ENCODE results near the gene AP2B1. TPM values are rescaled to one million over a fixed set of nuclear protein-coding genes. Genes with fewer than 3 reads are reported as not detected.

AP2B1 gene
- total RNA-seq, 1 experiment from 2014 or later, result 217 TPM

- no peak for DNase-seq
- TF ChIP-seq CTCF (conservative IDR thresholded peaks at IDR 0.05), result no peak
- Histone ChIP-seq H4K8ac (replicated peaks; ENCODE audit: insufficient read length, low read depth, low read length) (no peak overlapping the region), H3K4me1 (ENCODE audit: insufficient read depth, low read length) (no peaks in the 10 kb centered on the region), H3K18ac (ENCODE audit: insufficient read length, low read depth, low read length) (no peak overlapping the region), H4K5ac (ENCODE audit: insufficient read length, low read depth, low read length) (no peak overlapping the region), H3K27me3 (ENCODE audit: insufficient read depth, low read length) (no peaks in the 10 kb centered on the region), H2BK20ac (ENCODE audit: low read depth, low read length, poor library complexity, severe bottlenecking) (no peak overlapping the region), H3K23me2 (ENCODE audit: insufficient read length, low read depth, low read length, poor library complexity, severe bottlenecking) (no peaks in the 10 kb centered on the region), H2AFZ (ENCODE audit: low read length) (no peak overlapping the region), H3K9me3 (ENCODE audit: control insufficient read depth, low read depth, low read length) (no peaks in the 10 kb centered on the region), H2BK15ac (ENCODE audit: low read depth, low read length) (no peak overlapping the region), H2BK12ac (ENCODE audit: insufficient read length, low read depth, low read length) (no peak overlapping the region), H2BK120ac (ENCODE audit: low read depth, low read length, poor library complexity, severe bottlenecking) (no peak overlapping the region), H3T11ph (ENCODE audit: low read length) (no peak overlapping the region), H3K4ac (ENCODE audit: low read depth, low read length) (no peak overlapping the region), H3K14ac (ENCODE audit: insufficient read depth, low read length) (no peak overlapping the region), H3K4me2 (ENCODE audit: insufficient read depth, insufficient read length, low read length) (no peak overlapping the region), H3K79me2 (ENCODE audit: insufficient read depth, low read length) (0 out of 2 replicates have a peak, but pooled peaks cover 2% of the 10 kb centered on the region), H2AK5ac (ENCODE audit: insufficient read length, low read length) (no peak overlapping the region), H4K91ac (ENCODE audit: insufficient read length, low read depth, low read length) (no peak overlapping the region), H3K56ac (ENCODE audit: insufficient read length, low read depth, low read length) (no peak overlapping the region), H2BK5ac (ENCODE audit: insufficient read length, low read length) (no peak overlapping the region), H4K20me1 (ENCODE audit: control insufficient read depth, insufficient read depth, insufficient read length) (no peaks in the 10 kb centered on the region), H3K27ac (ENCODE audit: insufficient read length, low read depth, low read length) (no peak overlapping the region), H3K79me1 (ENCODE audit: insufficient read depth, low read depth, low read length, poor library complexity, severe bottlenecking) (no peaks in the 10 kb centered on the region), H3K9ac (ENCODE audit: extremely low read depth, insufficient read length, low read length) (no peak overlapping the region), H3K23ac (ENCODE audit: insufficient read length, low read depth, low read length) (no peak overlapping the region)
- H3K27ac Mint-ChIP-seq, result no peak overlapping the region
- H3K27me3 Mint-ChIP-seq (ENCODE audit: low read depth), result no peaks in the 10 kb centered on the region
- H3K36me3 Mint-ChIP-seq (ENCODE audit: insufficient read depth in 1 of 3, low read depth in 3 of 3), result peaks cover 10 to 30% (median 25%) of the 10 kb centered on the region in 3 experiments; a peak in 6 of 7 replicates
- WGBS (ENCODE audit: extremely low coverage, insufficient read length, low lambda C conversion rate), result no CpG with 5 or more reads among the region's 3 CpGs
- no peaks in the 10 kb centered on the region for H3K4me1 Mint-ChIP-seq
- H3K4me3 Mint-ChIP-seq, result no peak overlapping the region
- H3K9me3 Mint-ChIP-seq, result no peaks in the 10 kb centered on the region
Observed at GRCh38 chr17:35709874-35710273, 122.8 kb downstream of the AP2B1 start.

All from H9 (cell line).